Mucosa of gallbladder (tissue), 1 donor: ENCODE measurements around the gene SNRPD3. TPM values are rescaled to one million over a fixed set of nuclear protein-coding genes. Genes with fewer than 3 reads are reported as not detected.

Experiments used
- DNase-seq: peaks from one replicate; pipeline ENCODE4 v3.0.0-alpha.2; 2020; ENCODE audit warnings: low spot score
- total RNA-seq: library from RNA; stranded (reverse); gene quantifications from one replicate; pipeline ENCODE4 v1.2.1, GENCODE V29; 2021
- donor health status: DM: no; HTN: no; CAD: no.

The SNRPD3 gene
- total RNA-seq, 1 donor from 2014 or later: 98.3 TPM

DNA sequence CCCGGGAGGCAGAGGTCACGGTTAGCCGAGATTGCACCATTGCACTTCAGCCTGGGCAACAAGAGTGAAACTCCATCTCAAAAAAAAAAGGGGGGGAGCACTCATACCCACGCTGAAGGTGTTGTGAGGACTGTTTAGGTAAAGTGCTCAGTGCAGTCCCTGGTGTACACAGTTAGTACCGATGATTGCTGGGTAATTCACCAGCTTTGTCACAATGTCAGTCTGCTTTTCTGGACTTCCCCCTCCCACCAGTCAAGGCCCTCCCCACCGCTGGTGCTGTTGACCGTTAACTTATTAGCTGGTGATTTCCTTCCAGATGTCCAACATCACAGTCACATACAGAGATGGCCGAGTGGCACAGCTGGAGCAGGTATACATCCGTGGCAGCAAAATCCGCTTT lies 11.9 kb downstream of the SNRPD3 start:
- no peak for DNase-seq

DNA sequence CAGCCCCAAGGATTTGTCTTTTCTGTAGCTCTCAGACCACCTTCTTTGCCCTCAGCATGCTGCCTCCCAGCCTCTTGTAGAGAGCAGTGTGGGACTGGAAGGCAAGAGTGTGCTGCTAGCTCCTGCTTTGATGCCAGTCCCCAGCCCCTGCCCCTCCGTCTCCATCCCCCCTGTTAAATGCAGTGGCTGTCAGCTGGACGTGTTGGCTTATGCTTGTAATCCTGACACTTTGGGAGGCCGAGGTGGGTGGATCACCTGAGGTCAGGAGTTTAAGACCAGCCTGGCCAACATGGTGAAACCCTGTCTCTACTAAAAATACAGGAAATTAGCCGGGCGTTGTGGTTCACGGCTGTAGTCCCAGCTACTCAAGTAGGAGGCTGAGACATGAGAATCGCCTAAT lies 15.5 kb downstream of the SNRPD3 start:
- DNase-seq: no peak

DNA sequence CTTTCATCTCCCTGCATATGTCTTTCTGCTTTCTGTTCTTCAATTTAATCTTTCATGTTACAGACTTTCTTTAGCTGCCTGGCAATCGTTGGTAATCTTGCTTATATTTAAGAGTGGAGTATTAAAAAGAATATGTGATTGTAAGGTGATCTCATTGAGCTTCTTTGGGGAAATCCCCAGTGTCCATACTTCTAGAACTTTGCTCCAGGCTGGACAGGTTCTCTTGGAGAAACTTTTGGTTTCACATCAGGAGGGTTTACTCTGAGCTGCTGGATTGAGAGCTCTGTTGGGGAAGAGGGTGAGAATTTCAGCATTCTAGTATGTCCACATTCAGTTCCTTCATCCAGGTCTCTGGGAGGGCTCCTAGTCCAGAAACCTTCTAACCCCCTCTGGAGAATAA lies 21.0 kb downstream of the SNRPD3 start:
- DNase-seq: no peak

DNA sequence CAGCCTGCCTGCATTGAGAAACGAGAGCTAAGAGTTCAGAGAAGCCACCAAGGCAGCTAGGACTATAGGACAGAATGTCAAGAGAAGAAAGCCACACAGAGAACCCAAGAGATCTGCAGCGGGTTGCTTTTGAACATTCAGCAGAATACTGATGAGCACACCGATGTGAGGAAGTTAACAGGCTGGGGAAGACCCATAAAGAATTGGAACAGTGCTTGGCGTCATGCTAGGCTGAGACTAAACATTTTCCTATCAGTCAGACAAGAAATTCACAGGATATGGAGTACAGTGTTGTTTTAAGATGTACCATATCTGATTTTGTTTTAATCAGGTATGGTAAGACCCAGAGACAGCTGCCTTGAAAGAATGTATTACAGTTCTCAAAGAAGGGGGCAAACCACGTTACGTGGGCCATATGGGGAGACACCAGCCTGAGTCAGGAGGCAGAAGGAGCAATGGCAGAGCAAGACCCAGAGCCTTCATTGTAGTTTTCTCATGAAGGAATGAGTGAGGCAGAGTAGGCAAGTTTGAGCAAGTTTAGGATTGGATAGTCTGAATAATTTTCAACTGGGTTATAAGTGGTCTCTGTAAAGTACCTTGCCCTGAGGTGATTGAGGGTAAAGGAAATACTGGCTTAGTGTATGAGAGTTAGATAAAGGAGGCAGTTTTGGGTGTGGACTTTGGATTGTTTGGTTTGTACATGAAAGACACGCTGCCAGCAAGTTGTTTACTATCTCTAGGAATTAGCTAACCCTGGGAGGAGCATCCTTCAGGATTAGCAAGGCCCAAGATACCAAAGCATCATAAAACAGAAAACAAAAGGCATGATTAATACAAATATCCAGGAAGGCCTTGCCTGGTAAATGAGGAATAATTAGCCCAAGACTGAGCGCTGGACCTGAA lies 22.8 kb downstream of the SNRPD3 start:
- peak; percentile 55 for DNase-seq

DNA sequence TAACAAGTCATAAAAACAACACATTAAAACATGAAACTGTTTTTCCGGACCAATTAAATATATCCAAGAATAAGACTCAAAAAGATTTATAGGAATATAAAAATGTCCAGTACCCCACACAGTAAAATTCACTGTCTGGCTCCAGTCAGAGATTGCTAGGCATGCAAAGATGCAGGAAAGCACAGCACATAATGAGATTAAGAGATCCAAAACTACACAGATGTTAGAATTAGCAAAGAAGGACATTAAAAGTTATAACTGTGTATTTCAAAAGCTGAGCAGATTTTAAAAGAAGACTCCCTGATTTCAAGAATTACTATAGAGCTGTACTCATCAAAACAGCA lies 23.4 kb downstream of the SNRPD3 start:
- no peak for DNase-seq

DNA sequence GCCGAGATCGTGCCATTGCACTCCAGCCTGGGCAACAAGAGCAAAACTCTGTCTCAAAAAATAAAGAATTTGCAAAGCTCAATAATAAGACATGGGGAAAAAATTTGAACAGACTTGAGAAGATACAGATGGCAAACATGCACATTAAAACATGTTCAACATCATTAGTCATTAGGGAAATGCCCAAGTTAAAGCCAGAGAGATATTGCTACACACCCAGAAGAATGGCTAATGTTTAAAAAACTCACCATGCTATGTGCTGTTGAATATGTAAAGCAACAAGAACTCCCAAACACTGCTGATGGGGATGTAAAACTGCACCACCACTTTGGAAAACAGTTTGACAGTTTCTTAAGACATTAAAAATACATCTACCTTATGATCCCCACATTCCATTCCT lies 24.5 kb downstream of the SNRPD3 start:
- DNase-seq: no peak

DNA sequence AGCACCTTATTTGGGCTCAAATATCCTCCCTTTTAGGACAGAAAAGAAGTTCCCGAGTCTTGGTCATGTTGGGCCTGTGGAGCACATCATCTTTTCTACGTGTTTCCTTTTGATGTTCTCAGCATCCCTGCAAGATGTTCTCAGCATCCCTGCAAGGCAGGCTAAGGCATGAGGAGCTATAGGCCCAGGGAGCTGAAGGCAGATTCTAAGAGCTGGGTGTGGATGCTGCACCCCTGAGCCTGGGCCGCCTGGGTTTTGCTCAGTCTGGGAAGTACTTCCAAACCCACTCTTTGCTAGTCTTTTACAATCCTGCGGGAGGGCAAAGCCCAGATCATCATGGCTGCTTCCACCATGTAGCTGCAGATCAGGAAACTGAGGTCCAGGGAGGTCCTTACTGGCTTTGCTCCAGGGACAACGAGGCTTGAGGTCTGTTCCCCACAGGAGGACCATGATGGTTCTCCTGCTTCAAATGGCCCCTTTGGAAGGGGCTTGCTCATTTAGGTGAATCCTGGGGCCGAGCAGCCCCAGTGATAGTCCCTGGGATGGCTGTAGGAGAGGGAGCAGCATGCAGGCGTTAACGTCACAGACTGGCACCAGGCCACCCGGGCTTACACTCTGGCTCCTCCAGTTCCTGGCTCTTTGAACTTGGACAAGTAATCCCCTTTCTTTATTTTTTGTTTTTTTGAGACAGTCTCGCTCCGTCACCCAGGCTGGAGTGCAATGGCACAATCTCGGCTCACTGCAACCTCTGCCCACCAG lies 26.4 kb downstream of the SNRPD3 start:
- no peak for DNase-seq

DNA sequence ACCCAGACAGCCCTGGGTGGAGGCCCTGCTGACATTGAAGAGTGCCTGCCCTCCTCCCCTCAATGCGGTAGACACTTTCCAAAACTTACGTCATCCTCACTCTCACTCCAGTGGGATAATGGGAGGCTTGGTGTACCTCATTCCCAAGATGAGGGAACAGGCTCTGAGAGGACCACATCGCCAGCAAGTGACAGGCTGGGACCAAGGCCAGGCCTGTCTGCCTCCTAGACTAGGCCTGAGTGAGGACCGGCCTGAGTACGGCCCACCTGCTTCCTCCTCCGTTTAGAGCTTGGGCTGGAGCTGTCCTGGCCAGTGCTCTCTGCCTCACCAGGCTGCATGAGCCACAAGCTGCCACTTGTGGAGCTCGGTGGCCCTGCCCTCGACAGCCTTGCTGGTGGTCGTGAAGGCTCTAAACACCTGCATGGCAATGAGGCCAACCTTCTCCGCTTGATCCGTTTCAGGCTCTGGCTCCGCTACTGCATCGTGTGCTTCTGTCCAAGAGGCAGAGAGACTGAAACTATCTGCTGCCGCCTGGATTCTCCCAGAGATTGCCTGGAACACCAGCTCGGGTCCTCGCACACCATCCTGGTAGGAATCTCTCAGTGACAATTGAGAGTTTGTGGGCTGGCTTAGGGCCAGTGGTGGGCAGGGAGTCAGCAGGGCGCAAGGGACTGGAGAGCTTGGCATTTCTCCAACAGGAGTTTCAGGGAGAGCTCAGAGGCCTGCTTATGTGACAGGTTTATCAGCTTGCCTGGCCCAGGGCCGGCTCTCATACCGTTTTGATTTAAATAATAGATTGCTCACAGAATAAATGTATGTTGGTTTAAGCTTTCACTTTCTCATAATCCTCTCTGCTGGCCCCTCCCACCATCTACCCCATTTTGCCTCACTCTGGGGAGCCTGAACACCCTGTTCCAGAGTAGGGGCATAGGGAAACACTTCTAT lies 27.7 kb downstream of the SNRPD3 start:
- peak; percentile 24 for DNase-seq

DNA sequence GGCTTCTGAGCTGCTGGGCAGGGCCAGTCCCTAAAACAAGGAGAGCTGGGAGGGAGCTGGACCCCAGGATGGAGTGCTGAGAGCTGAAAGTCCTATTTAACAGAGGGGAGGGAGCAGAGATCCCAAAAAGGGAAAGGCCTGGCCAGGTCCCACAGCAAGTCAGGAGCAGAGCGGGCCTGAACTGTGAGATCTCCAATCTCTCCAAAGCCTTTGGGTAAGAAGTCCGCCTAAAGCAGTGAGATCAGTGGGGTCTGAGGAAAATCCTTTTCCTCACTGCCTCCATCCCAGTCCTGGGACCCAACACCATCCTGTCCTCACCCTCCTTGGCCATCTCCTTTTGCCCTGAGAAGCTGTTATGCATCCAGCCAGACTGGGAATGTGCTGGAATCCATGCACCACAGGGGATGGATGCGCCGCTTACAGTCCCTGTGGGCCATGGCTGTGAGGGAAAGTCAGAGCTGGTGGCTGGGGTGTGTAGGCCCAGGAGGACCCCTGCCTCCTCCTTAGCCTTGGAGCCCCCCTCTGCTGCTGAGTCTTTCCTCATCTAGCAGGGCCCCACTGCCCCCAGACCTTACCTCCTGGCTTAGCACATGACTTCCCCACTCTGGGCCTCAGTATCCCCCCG lies 28.5 kb downstream of the SNRPD3 start:
- no peak for DNase-seq

DNA sequence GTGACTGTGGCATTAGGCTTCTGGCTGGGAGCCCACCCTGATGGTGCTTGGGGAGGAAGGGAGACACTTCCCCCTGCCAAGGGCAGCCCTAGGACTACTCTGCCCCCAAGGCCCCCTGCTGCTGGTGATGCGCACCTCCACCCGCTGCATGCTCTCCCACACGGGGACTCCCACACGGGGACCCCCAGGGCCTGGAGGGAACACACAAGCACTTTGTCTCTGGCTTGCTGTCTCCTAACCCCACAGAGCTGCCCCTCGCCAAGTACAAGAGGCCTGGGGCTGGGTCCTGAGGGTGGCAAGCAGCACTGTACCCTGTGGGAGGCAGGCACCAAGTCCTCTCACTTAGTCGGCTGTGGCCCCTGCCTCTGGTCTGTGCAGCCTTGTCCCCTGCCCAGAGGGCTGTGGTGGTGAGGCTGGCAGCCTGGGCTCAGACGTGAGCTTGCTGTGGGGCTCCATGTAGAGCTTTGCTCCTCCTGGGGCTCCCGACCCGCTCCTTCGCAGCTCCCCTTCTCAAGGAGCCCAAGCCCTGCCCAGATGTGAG lies 29.1 kb downstream of the SNRPD3 start:
- no peak for DNase-seq

DNA sequence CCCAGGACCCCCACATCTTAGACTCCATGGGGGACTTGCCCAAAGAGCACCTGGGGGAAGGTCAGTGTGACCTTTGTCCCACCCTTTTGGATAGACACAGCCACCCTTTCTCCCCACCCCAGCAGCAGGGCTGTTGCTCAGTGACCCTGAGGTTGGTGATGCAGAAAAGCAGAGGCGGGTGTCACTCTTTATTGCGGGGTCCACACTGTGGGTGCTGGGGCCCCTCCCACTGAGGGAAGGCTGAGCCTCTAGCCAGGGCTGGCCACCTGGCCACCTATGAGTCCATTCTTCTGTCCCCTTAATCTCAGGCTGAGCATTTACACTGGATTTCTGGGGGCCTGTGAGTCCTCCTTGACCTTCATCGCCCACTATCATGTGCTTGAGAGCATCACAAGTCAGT lies 29.7 kb downstream of the SNRPD3 start:
- no peak for DNase-seq

DNA sequence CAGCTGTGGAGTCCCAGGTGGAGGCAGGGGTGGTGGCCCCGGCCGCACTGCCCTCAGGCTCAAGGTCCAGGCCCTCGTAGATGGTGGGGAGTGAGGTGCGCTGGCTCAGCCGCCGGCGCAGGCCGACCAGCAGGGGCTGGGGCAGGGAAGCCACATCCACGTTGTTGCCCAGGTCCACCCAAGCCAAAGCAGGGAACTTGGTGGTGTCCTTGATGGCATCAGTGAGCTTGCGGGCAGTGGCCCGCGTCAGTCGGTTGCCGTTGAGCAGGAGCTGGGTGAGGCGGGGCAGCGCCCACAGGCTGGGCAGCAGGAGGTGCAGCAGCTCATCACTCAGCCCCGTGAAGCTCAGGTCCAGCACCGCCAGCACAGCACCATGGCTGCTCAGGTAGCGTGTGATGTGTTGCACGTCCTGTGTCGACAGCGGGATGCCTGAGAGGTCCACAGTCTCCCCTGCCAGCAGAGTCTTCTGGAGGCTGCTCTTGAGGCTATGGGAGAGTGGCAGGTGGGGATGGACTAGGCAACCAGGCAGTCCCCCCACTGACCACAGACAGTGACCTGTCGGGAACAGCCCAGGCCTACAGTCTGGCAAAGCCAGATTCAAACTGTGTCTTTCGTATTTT lies 30.2 kb downstream of the SNRPD3 start:
- no peak for DNase-seq

DNA sequence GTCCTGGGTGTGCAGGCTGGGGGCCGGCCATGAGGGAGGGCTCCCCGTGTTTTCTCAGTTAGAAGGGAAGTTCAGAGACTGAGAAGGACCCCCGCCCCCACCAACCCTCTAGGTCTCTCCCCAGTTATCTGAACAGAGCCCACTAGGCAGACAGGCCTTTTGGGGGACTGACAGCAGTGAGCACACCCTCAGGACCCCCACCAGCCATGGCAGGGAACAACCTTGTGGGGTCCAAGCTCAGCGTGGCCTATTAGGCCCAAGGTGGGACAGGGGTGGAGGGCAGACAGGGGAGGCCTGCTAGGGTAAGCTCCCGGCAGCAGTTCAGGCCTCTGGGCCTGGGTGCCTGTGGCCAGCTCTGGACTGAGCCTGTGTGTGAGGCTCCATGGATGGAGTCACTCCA lies 31.5 kb downstream of the SNRPD3 start:
- DNase-seq: no peak

DNA sequence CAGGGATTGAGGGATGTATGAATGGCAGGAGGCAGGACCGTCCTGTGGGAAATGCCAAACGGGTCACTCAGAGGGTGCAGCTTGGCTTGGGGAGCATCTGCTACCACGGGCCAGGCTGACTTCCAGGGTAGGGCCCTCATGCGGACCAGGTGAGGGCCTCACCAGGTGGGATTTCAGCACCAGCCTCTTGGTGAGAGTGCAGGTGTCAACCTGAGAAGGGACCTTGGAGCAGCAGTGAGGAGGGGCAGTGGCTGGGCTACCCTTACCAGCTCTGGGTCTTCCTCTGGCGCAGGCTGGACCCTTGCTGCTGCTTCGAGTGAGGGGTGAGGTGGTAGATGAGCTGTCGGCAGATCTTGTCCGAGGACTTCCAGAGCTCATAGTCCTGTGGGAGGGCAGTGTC lies 32.1 kb downstream of the SNRPD3 start:
- no peak for DNase-seq

DNA sequence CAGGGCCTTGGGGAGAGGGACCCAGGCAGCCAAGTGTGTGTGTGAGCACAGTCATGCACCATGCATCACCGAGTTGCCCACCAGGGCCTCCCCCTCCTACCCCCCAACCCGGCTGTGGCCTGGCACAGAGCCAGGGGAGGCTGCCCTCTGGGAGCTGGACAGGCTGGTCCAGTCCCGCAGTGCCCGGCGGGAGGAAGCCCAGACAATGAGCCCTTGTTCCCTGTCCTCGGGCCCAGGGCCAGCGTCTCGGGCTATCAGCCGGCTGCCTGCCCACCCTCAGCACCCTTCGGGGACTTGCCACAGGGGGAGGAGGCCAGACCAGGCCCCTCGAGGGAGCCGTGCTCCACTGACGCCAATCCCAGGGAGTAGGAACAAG lies 32.6 kb downstream of the SNRPD3 start:
- DNase-seq: peak; percentile 65

DNA sequence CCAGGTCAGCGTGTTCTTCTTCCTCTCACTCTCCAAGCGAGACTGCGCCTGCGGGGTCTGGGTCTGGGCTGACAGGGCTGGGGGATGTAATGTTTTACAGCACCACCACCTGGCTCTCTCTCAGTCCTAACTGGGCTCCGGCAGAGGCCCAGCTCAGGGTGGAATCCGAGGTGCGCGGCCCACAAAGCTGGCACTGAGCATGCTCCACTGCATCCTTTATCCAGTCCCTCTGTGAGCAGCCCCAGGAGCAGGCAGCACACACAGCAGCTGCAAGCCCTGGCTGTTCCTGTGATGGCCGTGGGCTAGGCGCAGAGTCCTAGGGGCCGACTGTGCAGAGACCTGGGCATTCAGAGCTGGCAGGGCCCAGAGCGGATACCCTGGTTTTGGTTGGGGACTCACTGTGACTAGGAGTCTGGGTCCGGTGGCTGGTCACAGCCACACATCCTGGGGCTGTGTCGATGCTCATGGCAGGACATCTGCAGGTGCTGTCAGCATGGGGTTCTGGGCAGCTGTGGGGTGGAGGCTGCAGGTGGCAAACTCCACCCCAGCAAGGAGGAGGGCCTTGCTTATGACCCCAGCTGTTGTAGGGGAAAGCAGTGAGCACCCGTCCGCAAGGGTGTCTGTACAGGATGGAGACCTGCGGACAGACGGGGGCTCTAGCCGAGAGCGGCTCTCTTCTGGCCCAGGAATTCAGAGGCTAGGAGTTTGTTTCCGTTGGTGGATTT lies 33.1 kb downstream of the SNRPD3 start:
- DNase-seq: no peak

DNA sequence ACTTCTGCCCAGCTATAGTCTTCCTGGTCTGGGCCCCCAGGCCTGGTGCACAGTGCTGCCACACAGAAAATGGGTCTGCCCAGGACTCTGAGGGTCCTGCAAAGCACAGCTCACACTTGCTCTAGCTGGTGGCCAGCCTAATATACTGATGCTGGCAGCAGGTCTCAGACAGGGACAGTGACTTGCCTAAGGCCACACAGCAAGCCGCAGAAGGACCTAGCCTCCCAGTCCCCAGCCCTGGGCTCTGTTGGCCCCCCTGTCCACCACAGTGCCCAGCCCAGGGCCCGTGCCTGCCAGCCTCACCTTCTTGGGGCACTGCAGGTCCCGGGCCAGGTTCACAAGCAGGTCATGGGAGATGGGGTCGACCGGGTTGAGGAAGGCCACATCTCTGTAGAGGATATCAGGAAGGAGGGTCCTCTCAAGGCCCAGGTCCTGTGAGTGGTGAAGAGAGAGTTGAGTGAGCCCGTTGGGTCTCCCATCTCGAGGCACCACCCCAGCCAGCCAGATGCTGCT lies 33.8 kb downstream of the SNRPD3 start:
- no peak for DNase-seq

DNA sequence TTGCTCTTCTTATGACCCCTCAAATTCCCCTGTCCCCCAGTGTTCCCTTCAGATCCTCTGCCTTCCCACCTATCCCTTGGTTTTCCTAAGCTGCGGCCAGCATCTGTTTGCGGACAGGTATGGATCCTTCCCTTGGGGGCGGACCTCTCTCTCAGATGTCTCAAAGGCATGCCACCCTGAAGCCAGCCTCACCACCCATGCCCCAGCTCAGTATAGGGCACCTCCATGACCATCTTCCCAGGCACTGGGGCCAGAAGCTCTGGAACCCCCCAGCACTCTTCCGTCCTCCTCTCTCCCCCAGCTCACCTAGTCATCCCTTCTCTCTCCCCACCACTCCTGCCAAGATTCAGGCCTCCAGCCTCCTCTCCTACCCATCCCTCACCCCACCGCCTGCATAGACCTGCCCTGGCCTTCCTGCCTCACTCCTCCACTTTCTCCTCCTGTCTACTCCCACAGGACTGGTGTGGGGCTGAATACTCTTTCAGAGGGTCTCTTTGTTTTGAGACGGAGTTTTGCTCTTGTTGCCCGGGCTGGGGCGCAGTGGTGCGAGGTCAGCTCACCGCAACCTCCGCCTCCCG lies 34.9 kb downstream of the SNRPD3 start:
- no peak for DNase-seq

DNA sequence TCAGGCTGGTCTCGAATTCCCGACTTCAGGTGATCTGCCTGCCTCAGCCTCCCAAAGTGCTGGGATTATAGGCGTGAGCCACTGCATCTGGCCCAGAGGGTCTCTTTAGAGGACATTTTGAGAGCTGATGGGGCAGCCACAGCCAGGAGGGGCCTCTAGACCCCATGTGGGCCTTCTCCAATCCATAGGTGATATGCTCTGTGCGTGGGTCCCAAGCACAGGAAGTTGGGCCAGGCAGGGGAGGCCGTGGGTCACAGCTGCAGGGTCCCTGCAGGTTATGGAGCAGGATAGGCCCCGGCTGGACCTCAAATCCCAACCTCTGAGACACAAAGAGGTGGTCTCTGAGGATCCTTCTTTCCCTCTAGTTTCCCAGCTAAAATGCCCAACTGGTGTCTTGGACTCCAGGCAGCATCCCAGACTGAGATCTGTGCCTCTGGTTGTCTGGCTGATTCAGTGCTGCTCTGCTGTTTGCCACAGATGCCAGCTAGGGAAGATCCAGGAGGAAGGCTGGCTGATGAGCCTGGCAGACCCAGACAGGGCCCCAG lies 35.6 kb downstream of the SNRPD3 start:
- no peak for DNase-seq
